HL-60 (cell line): ENCODE measurements around the gene FUZ.

Experiments
- CTCF ChIP-seq: IDR thresholded peaks from one replicate; pipeline ENCODE4 v1.5.1; 2011; ENCODE audit warnings: low read length, control low read depth, inconsistent platforms; ENCODE audit not compliant: insufficient read depth
- GABPA ChIP-seq: IDR thresholded peaks from 2 replicates; pipeline ENCODE4 v1.6.1; 2012; ENCODE audit warnings: low read depth
- POLR2AphosphoS5 ChIP-seq: IDR thresholded peaks from 2 replicates; pipeline ENCODE4 v1.6.1; 2012; ENCODE audit warnings: low read depth
- REST ChIP-seq: IDR thresholded peaks from 2 replicates; pipeline ENCODE4 v1.6.1; 2012; ENCODE audit warnings: low read depth; ENCODE audit not compliant: insufficient replicate concordance
- SPI1 ChIP-seq: IDR thresholded peaks from 2 replicates; pipeline ENCODE4 v1.6.1; 2012; ENCODE audit warnings: low read depth, mild to moderate bottlenecking, borderline replicate concordance

GRCh38 chr19:49844138-49845095 is 31.3 kb upstream of the FUZ start:
- TF ChIP-seq CTCF (no peak), POLR2AphosphoS5 (no peak), REST (no peak), SPI1 (no peak), GABPA (no peak)
